Hepatocyte (in vitro differentiated cells): ENCODE measurements around the gene ARMC3.

Source experiments
- CTCF ChIP-seq: fragments of 200-600 bp; sonication (generic); IDR thresholded peaks from 2 replicates; pipeline ENCODE4 v1.5.1; 2016; ENCODE audit warnings: antibody characterized with exemption, mild to moderate bottlenecking; ENCODE audit not compliant: poor library complexity
- EZH2phosphoT487 ChIP-seq: fragments of 200-600 bp; sonication (generic); IDR thresholded peaks from one replicate; pipeline ENCODE4 v1.6.1; 2018; ENCODE audit warnings: antibody characterized with exemption, mild to moderate bottlenecking, low read depth, moderate library complexity; ENCODE audit not compliant: unreplicated experiment, severe bottlenecking

DNA sequence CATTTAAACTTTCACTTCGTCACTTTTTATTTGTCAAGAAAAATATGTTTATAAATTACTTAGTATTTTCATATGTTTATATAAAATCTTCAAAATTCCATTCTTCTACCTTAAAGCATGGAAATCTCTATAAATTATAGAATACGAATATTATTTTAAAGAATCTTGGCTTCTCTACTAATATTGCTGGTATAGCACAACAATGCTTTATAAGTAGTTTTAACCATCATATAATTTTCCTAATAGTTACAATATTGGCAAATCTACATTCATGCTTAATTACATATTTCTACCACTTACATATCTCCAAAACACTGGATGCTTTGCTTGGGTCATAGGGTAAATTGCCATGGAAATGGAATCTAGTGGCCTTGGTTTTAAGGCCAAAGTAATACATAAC lies 21.1 kb upstream of the ARMC3 start:
- TF ChIP-seq CTCF (no peak), EZH2phosphoT487 (no peak)
